Measurements from ENCODE around the gene MED15. TPM values are rescaled to one million over a fixed set of nuclear protein-coding genes. Genes with fewer than 3 reads are reported as not detected.

Gene MED15
- total RNA-seq, 4 donors from 2014 or later: 34.0 to 54.1 (median 38.9) TPM

DNA sequence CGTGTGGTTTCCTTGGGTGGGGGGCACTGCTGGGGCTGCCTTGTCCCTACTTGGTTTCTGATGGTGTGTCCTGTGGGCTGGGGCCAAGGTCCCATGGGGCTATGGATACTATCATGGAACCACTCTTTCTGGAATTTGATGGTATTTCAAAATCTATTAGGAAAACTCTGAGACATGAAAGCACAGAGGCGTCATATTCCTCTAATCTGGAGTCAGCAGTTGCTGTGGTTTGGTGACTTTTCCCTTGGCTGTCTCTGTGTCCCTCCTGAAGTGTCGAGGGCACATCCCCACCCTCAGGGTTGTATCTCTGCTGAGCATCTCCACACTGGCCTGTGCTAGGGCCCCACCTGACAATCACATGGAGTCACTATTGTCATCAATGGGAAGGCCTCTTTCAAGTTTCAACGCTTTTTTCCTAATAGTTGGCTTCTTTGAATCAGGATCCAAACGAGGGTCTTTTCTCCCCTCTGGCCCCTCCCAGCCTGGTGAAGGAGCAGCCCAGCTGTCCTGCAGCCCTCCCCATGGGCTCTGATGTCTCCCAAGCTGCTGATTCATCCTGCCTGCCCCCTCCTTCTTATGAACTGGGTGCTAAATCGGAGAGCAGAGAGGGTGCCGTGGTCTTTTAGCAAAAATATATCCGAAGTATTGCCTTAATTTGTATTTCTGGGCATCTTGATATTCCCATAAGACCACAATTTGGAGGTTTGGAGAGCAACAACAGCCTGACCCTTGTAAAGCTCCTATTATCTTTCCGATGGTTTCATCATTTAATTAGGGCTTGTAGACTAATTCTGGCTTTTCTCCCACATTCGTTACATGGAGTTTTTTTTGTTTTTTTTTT is 38.5 kb downstream of the MED15 start:
- DNase-seq (ENCODE audit: extremely low spot score): no peak
- whole genome bisulfite sequencing: 77% methylated on average over 10 of the region's 10 CpGs
- H3K27ac ChIP-seq (replicated peaks in 1 of 4): no peak overlapping the region

GRCh38 chr22:20546541-20546950 is 39.1 kb downstream of the MED15 start:
- H3K36me3 ChIP-seq: peaks cover 0 to 23% (median 10%) of the 10 kb centered on the region in 4 donors
- intact Hi-C loops (cut with DNase I): no loop called here
- H3K9me3 ChIP-seq: no peaks in the 10 kb centered on the region
- TF ChIP-seq, protein P1, sequence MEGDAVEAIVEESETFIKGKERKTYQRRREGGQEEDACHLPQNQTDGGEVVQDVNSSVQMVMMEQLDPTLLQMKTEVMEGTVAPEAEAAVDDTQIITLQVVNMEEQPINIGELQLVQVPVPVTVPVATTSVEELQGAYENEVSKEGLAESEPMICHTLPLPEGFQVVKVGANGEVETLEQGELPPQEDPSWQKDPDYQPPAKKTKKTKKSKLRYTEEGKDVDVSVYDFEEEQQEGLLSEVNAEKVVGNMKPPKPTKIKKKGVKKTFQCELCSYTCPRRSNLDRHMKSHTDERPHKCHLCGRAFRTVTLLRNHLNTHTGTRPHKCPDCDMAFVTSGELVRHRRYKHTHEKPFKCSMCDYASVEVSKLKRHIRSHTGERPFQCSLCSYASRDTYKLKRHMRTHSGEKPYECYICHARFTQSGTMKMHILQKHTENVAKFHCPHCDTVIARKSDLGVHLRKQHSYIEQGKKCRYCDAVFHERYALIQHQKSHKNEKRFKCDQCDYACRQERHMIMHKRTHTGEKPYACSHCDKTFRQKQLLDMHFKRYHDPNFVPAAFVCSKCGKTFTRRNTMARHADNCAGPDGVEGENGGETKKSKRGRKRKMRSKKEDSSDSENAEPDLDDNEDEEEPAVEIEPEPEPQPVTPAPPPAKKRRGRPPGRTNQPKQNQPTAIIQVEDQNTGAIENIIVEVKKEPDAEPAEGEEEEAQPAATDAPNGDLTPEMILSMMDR (IDR thresholded peaks at IDR 0.05): no peak
- no peak for TF ChIP-seq POLR2AphosphoS5 (IDR thresholded peaks at IDR 0.05)
- TF ChIP-seq POLR2A (IDR thresholded peaks at IDR 0.05; ENCODE audit: low read depth): no peak
- TF ChIP-seq EP300 (IDR thresholded peaks at IDR 0.05): no peak
- no peak for DNase-seq (ENCODE audit: extremely low spot score)
- H3K4me1 ChIP-seq: peaks cover 30 to 55% (median 48%) of the 10 kb centered on the region in 4 donors
- no peak overlapping the region for H3K4me3 ChIP-seq
- 75% methylated on average over 4 of the region's 4 CpGs for WGBS
- H3K27ac ChIP-seq (replicated peaks in 1 of 4): no peak overlapping the region
- no peaks in the 10 kb centered on the region for H3K27me3 ChIP-seq

More for the DNA sequence above, 38.5 kb downstream of the MED15 start:
- Histone ChIP-seq H3K9me3 (no peaks in the 10 kb centered on the region), H3K4me1 (peaks cover 23 to 49% (median 41%) of the 10 kb centered on the region in 4 donors), H3K4me3 (no peak overlapping the region), H3K36me3 (peaks cover 0 to 28% (median 12%) of the 10 kb centered on the region in 4 donors), H3K27me3 (no peaks in the 10 kb centered on the region)
- TF ChIP-seq POLR2A (IDR thresholded peaks at IDR 0.05; ENCODE audit: low read depth) (no peak), EP300 (IDR thresholded peaks at IDR 0.05) (no peak), POLR2AphosphoS5 (IDR thresholded peaks at IDR 0.05) (no peak)
- TF ChIP-seq, protein P1 (IDR thresholded peaks at IDR 0.05): no peak
- intact Hi-C loops (cut with DNase I): no loop called here

GRCh38 chr22:20547029-20547428 is 39.6 kb downstream of the MED15 start:
- Histone ChIP-seq H3K36me3 (peaks cover 0 to 22% (median 12%) of the 10 kb centered on the region in 4 donors), H3K9me3 (no peaks in the 10 kb centered on the region), H3K4me1 (peaks cover 35 to 60% (median 52%) of the 10 kb centered on the region in 4 donors), H3K27me3 (no peaks in the 10 kb centered on the region), H3K4me3 (no peak overlapping the region), H3K27ac (replicated peaks in 1 of 4) (no peak overlapping the region)
- no peak for DNase-seq (ENCODE audit: extremely low spot score)
- TF ChIP-seq POLR2A (IDR thresholded peaks at IDR 0.05; ENCODE audit: low read depth) (no peak), POLR2AphosphoS5 (IDR thresholded peaks at IDR 0.05) (no peak), EP300 (IDR thresholded peaks at IDR 0.05) (no peak)
- TF ChIP-seq, protein P1 (IDR thresholded peaks at IDR 0.05): no peak
- intact Hi-C loops (cut with DNase I): no loop called here

GRCh38 chr22:20548806-20549205 is 41.4 kb downstream of the MED15 start:
- no peak overlapping the region for H3K4me3 ChIP-seq
- H3K9me3 ChIP-seq: no peaks in the 10 kb centered on the region
- H3K27me3 ChIP-seq: no peaks in the 10 kb centered on the region
- intact Hi-C loops (cut with DNase I): no loop called here
- WGBS: 90% methylated on average over 4 of the region's 4 CpGs
- peaks cover 0 to 33% (median 24%) of the 10 kb centered on the region in 4 donors for H3K36me3 ChIP-seq
- peaks cover 52 to 78% (median 70%) of the 10 kb centered on the region in 4 donors for H3K4me1 ChIP-seq
- DNase-seq (ENCODE audit: extremely low spot score): no peak
- TF ChIP-seq POLR2A (IDR thresholded peaks at IDR 0.05; ENCODE audit: low read depth): no peak
- TF ChIP-seq, protein P1 (IDR thresholded peaks at IDR 0.05): no peak
- H3K27ac ChIP-seq (replicated peaks in 1 of 4): no peak overlapping the region

All from esophagus muscularis mucosa (tissue), 4 donors.